Heart right ventricle (tissue), 16 donors: ENCODE measurements around the gene BUB3. TPM values are rescaled to one million over a fixed set of nuclear protein-coding genes. Genes with fewer than 3 reads are reported as not detected.
A peak's percentile ranks its signal among the peaks of the same experiment; 100 is the strongest.

ENCODE experiments used
- ATAC-seq, 8 donors: fragments of 200-7000 bp; cut with Tn5 transposase; one replicate each; pipeline ENCODE4 v1.9.1; 2020; ENCODE audit warnings: mild to moderate bottlenecking in 8 of 8, moderate library complexity in 8 of 8, moderate number of reproducible peaks in 1 of 8
- DNase-seq, 2 donors: peaks; one replicate each; pipeline ENCODE4 v3.0.0-alpha.2; 2020
- H3K27ac ChIP-seq, 10 donors: fragments of 200-600 bp; sonication (generic) in 2 of 10; one replicate each; pipeline versions ENCODE4 v1.5.0 to v1.8.0; 2020 to 2022; ENCODE audit warnings: mild to moderate bottlenecking in 3 of 10
- H3K27me3 ChIP-seq, 7 donors: fragments of 200-600 bp; one replicate each; pipeline ENCODE4 v1.8.0; 2021 to 2022; ENCODE audit warnings: mild to moderate bottlenecking in 2 of 7
- H3K36me3 ChIP-seq, 9 donors: fragments of 200-600 bp; sonication (generic) in 1 of 9; one replicate each; pipeline versions ENCODE4 v1.5.0 to v1.8.0; 2020 to 2022; ENCODE audit warnings: mild to moderate bottlenecking in 2 of 9
- H3K4me1 ChIP-seq, 9 donors: fragments of 200-600 bp; sonication (generic) in 1 of 9; one replicate each; pipeline versions ENCODE4 v1.5.0 to v1.8.0; 2020 to 2022; ENCODE audit warnings: mild to moderate bottlenecking in 4 of 9
- H3K4me3 ChIP-seq, 10 donors: fragments of 200-600 bp; sonication (generic) in 2 of 10; one replicate each; pipeline versions ENCODE4 v1.5.0 to v1.8.0; 2020 to 2022; ENCODE audit warnings: mild to moderate bottlenecking in 7 of 10, moderate library complexity in 2 of 10
- H3K9me3 ChIP-seq, 11 donors: fragments of 200-600 bp in 10 of 11; sonication (generic) in 2 of 11; one replicate each; pipeline versions ENCODE4 v1.5.0 to v1.8.0; 2013 to 2022; ENCODE audit warnings: mild to moderate bottlenecking in 2 of 11, control low read depth in 1 of 11, moderate library complexity in 1 of 11
- CTCF ChIP-seq, 9 donors: fragments of 200-600 bp; sonication (generic) in 2 of 9; IDR thresholded peaks; one replicate each; pipeline versions ENCODE4 v1.5.0 to v1.8.0; 2021 to 2022; ENCODE audit warnings: antibody characterized with exemption in 9 of 9, mild to moderate bottlenecking in 5 of 9, moderate library complexity in 1 of 9
- WGBS, 2 donors: extraction: QIAGEN DNeasy Blood & Tissue Kit; methylation state at CpG; one replicate each; pipeline ENCODE4 v1.1.7; 2013; ENCODE audit warnings: inconsistent platforms in 1 of 2; 5-methylcytosine and 5-hydroxymethylcytosine counted together
- intact Hi-C, 10 donors: fragments of 100-400 bp; cut with DNase I; formaldehyde crosslinking; loops; one replicate each; pipeline versions ENCODE4 v1.11.1 to v1.14.2; 2022
- polyA plus RNA-seq, 2 donors: library from polyadenylated mRNA; stranded (reverse); fragments of 200-250 nt; gene quantifications; one replicate each; pipeline ENCODE4 v1.2.3, GENCODE V29; 2013
- total RNA-seq, 10 donors: library from RNA; stranded (reverse); fragmentation: NEBNext Ultra II Directional in 3 of 10; extraction: Animal tissue kit (Norgen Biotek cat#: 25700) in 3 of 10; gene quantifications; one replicate each; pipeline versions ENCODE4 v1.2.1 to v1.2.4, GENCODE V29; 2021 to 2023
- donor health status: Arrhythmogenic right ventricular cardiomyopathy.
- donor health status: ischemic (EF 13 %, LVEDD 7.1; RV severe dilation, severe dysfunction).
- donor health status: healthy with polysubstance abuse.
- donor health status: DM: no; HTN: yes; CAD: no.
- donor health status: DM: no; HTN: no; CAD: no.
- donor health status: ischemic (EF 25% LVEDD 6.9; RV normal size, moderate dysfunction).
- donor health status: ischemic (EF 25% LVEDD 5.7; RV mildly dilated, moderate dysfunction).
- donor health status: healthy.
- donor health status: DM: yes; HTN: yes; CAD: no.
- donor health status: Ischemic cardiomyopathy.
- donor health status: ischemic (EF 35%, LVEDD 5.7; RV mildly dilated, moderate dysfunction).
- donor health status: nonischemic (EF 11% LVEDD 7.7; RV severe dilation, severe dysfunction).
- donor health status: DM: yes; HTN: yes; CAD: no.
- donor health status: PGD.
- donor health status: ischemic (EF 29% LVEDD 5.4; RV normal size, mild dysfunction).
- donor health status: nonischemic (EF 23%, LVEDD 6.1; RV moderate dilation, normal function).

The BUB3 gene
- total and polyA plus RNA-seq, 12 donors, result 11.4 to 42.0 (median 30.4) TPM

GRCh38 chr10:123154711-123155505, 706 bp downstream of the BUB3 start:
- ATAC-seq, result peak; percentile 29 to 84 (median 66)
- Histone ChIP-seq H3K4me1 (peaks cover 5 to 74% (median 31%) of the 10 kb centered on the region in 9 donors), H3K36me3 (peaks cover 0 to 47% (median 8%) of the 10 kb centered on the region in 9 donors), H3K27me3 (peaks cover 17 to 37% (median 36%) of the 10 kb centered on the region in 7 donors), H3K4me3 (peak overlapping the region; percentile 64 to 97 (median 85)), H3K9me3 (no peaks in the 10 kb centered on the region), H3K27ac (peak overlapping the region in 9 of 10 donors; percentile 81 to 97 (median 90))
- WGBS, 2 donors, result 4% methylated on average over 48 to 49 of the region's 49 CpGs
- DNase-seq, result peak; percentile 36 to 66
- intact Hi-C loops, result loop anchor here in 2 of 10 donors (10.0 kb wide), 2 partner anchors 150 to 170 kb away; partner anchors contain the start of genes ACADSB (in 1 of the 2), IKZF5 (in 1 of the 2) and PSTK (in 1 of the 2)
- no peak for TF ChIP-seq CTCF (IDR thresholded peaks at IDR 0.05)

- intact Hi-C loops, result loop anchor here in 2 of 10 donors (10.0 kb wide), 2 partner anchors 151 to 171 kb away; partner anchors contain the start of genes ACADSB (in 1 of the 2), IKZF5 (in 1 of the 2) and PSTK (in 1 of the 2)
- Histone ChIP-seq H3K27ac (no peak overlapping the region), H3K4me1 (peaks cover 0 to 74% (median 19%) of the 10 kb centered on the region in 9 donors), H3K27me3 (peaks cover 9 to 25% (median 24%) of the 10 kb centered on the region in 7 donors), H3K4me3 (peak overlapping the region in 1 of 10 donors; percentile 97), H3K36me3 (peaks cover 0 to 58% (median 10%) of the 10 kb centered on the region in 9 donors), H3K9me3 (no peaks in the 10 kb centered on the region)
- DNase-seq (no peak), ATAC-seq (no peak)
- no peak for TF ChIP-seq CTCF (IDR thresholded peaks at IDR 0.05)
- 91 to 96% methylated on average over 2 of the region's 2 CpGs for WGBS, 2 donors
These were observed 1.9 kb downstream of the BUB3 start for GRCh38 chr10:123156078-123156477.

- no peak for ATAC-seq
- 65 to 78% methylated on average over 3 of the region's 3 CpGs for WGBS, 2 donors
- Histone ChIP-seq H3K9me3 (no peaks in the 10 kb centered on the region), H3K4me3 (no peak overlapping the region), H3K27ac (no peak overlapping the region), H3K4me1 (peaks cover 0 to 70% (median 13%) of the 10 kb centered on the region in 9 donors), H3K36me3 (peaks cover 0 to 70% (median 18%) of the 10 kb centered on the region in 9 donors), H3K27me3 (peaks cover 0 to 14% (median 13%) of the 10 kb centered on the region in 7 donors)
- intact Hi-C loops, result loop anchor here in 2 of 10 donors (10.0 kb wide), 2 partner anchors 152 to 172 kb away; partner anchors contain the start of genes ACADSB (in 1 of the 2), IKZF5 (in 1 of the 2) and PSTK (in 1 of the 2)
- TF ChIP-seq CTCF (IDR thresholded peaks at IDR 0.05), result no peak
- no peak for DNase-seq
These were observed 3.0 kb downstream of the BUB3 start for GRCh38 chr10:123157210-123157609.

- no peak overlapping the region for H3K4me3 ChIP-seq
- no peaks in the 10 kb centered on the region for H3K27me3 ChIP-seq
- H3K9me3 ChIP-seq, result no peaks in the 10 kb centered on the region
- DNase-seq, result no peak
- H3K27ac ChIP-seq, result no peak overlapping the region
- no peak for ATAC-seq
- peaks cover 0 to 84% (median 29%) of the 10 kb centered on the region in 9 donors for H3K36me3 ChIP-seq
- TF ChIP-seq CTCF (IDR thresholded peaks at IDR 0.05), result no peak
- intact Hi-C loops, result loop anchor here in 2 of 10 donors (10.0 kb wide), 2 partner anchors 154 to 174 kb away; partner anchors contain the start of genes ACADSB (in 1 of the 2), IKZF5 (in 1 of the 2) and PSTK (in 1 of the 2)
- H3K4me1 ChIP-seq, result peaks cover 0 to 66% (median 13%) of the 10 kb centered on the region in 9 donors
- WGBS, 2 donors, result 88 to 90% methylated on average over 1 of the region's 1 CpG
These were observed 4.5 kb downstream of the BUB3 start for GRCh38 chr10:123158682-123159081.
